SJCRH30 (cell line): Measurements from ENCODE around the gene AMOTL2. TPM values are rescaled to one million over a fixed set of nuclear protein-coding genes. Genes with fewer than 3 reads are reported as not detected.

Source experiments
- DNase-seq, 2 experiments: peaks; one replicate each; pipeline ENCODE4 v3.0.0-alpha.2; 2015 to 2020
- H3K27ac ChIP-seq: fragments of 250-450 bp; sonication (Bioruptor Pico); 2 replicates; pipeline ENCODE4 v1.5.1; 2020; ENCODE audit warnings: mild to moderate bottlenecking, moderate library complexity
- H3K27me3 ChIP-seq: fragments of 250-450 bp; sonication (Bioruptor Pico); 2 replicates; pipeline ENCODE4 v1.5.1; 2020; ENCODE audit warnings: mild to moderate bottlenecking, moderate library complexity
- H3K36me3 ChIP-seq: fragments of 250-450 bp; sonication (Bioruptor Pico); 2 replicates; pipeline ENCODE4 v1.5.1; 2020; ENCODE audit warnings: mild to moderate bottlenecking, moderate library complexity
- H3K4me1 ChIP-seq: fragments of 250-450 bp; sonication (Bioruptor Pico); 2 replicates; pipeline ENCODE4 v1.5.1; 2020; ENCODE audit warnings: mild to moderate bottlenecking, moderate library complexity
- H3K4me3 ChIP-seq: fragments of 250-450 bp; sonication (Bioruptor Pico); 2 replicates; pipeline ENCODE4 v1.5.1; 2020; ENCODE audit warnings: mild to moderate bottlenecking, moderate library complexity
- H3K9me3 ChIP-seq: fragments of 250-450 bp; sonication (Bioruptor Pico); replicated peaks from 2 replicates; pipeline ENCODE4 v1.5.1; 2020; ENCODE audit warnings: mild to moderate bottlenecking, moderate library complexity
- total RNA-seq: library from RNA; depleted of rRNA; stranded (reverse); fragments of >200 nt; shearing (Covaris generic); gene quantifications from 2 replicates; pipeline ENCODE4 v1.2.3, GENCODE V29; 2014

Gene AMOTL2
- total RNA-seq, 1 experiment from 2014 or later, result 18.8 TPM

GRCh38 chr3:134366221-134366927 is 7.9 kb downstream of the AMOTL2 start:
- H3K27me3 ChIP-seq, result no peaks in the 10 kb centered on the region
- H3K27ac ChIP-seq, result no peak overlapping the region
- no peak overlapping the region for H3K4me3 ChIP-seq
- H3K9me3 ChIP-seq, result no peaks in the 10 kb centered on the region
- DNase-seq, result no peak
- peaks cover 41% of the 10 kb centered on the region for H3K4me1 ChIP-seq
- H3K36me3 ChIP-seq, result peaks cover 89% of the 10 kb centered on the region

- no peak overlapping the region for H3K4me3 ChIP-seq
- H3K4me1 ChIP-seq, result peaks cover 43% of the 10 kb centered on the region
- H3K27me3 ChIP-seq, result no peaks in the 10 kb centered on the region
- no peak overlapping the region for H3K27ac ChIP-seq
- peaks cover 89% of the 10 kb centered on the region for H3K36me3 ChIP-seq
- no peaks in the 10 kb centered on the region for H3K9me3 ChIP-seq
- no peak for DNase-seq
Observed at GRCh38 chr3:134365766-134366065, 8.5 kb downstream of the AMOTL2 start.

- DNase-seq, result no peak
- peaks cover 89% of the 10 kb centered on the region for H3K36me3 ChIP-seq
- no peaks in the 10 kb centered on the region for H3K27me3 ChIP-seq
- H3K4me1 ChIP-seq, result peaks cover 47% of the 10 kb centered on the region
- H3K4me3 ChIP-seq, result no peak overlapping the region
- H3K27ac ChIP-seq, result no peak overlapping the region; the same call in 1 of the 2 replicates
- H3K9me3 ChIP-seq, result no peaks in the 10 kb centered on the region
Observed at GRCh38 chr3:134364936-134365765, 9.1 kb downstream of the AMOTL2 start.

GRCh38 chr3:134364061-134364935 is 9.9 kb downstream of the AMOTL2 start:
- no peaks in the 10 kb centered on the region for H3K9me3 ChIP-seq
- H3K27me3 ChIP-seq, result no peaks in the 10 kb centered on the region
- H3K27ac ChIP-seq, result peak overlapping the region; percentile 81
- peak overlapping the region; percentile 25 for H3K4me3 ChIP-seq
- peaks cover 88% of the 10 kb centered on the region for H3K36me3 ChIP-seq
- DNase-seq, result peak; percentile 93 to 95
- H3K4me1 ChIP-seq, result peaks cover 55% of the 10 kb centered on the region

- H3K36me3 ChIP-seq, result peaks cover 85% of the 10 kb centered on the region
- H3K4me3 ChIP-seq, result no peak overlapping the region
- H3K27ac ChIP-seq, result peak overlapping the region; percentile 81
- peak in 1 of 2 experiments; percentile 21 for DNase-seq
- no peaks in the 10 kb centered on the region for H3K27me3 ChIP-seq
- no peaks in the 10 kb centered on the region for H3K9me3 ChIP-seq
- peaks cover 65% of the 10 kb centered on the region for H3K4me1 ChIP-seq
Observed at GRCh38 chr3:134363381-134363755, 10.9 kb downstream of the AMOTL2 start.

DNA sequence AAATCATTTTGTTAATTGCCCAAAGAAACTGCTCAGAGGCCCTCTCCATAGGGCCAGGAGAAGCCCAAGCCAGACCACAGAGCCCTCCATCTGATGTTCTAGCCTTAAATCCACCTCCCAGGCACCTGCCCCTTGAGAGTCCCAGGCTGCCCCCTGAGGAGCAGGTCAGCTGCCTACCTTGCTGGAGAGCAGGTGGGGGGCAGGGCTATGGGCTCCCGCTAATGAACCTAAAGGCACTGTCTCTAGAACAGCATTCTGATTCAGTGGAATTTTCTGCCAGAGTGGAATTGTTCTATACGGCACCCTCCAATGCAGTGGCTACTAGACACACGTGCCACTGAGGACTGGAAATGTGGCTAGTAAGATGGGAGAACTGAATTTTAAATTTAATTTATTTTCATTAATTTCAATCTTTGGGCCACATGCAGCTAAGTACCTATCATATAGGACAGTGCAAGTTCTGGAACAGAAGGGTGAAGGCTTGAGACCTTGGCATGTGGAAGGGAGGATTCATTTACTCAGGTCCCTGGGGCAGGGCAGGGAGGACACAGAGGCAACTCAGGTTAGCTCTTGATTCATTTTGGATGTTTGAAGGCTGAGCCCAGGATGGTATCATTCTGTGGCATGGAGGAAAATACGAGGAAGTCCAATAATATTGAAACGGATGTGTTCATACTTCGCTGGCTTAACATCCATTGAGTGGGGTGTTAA is 11.4 kb downstream of the AMOTL2 start:
- Histone ChIP-seq H3K9me3 (no peaks in the 10 kb centered on the region), H3K27me3 (no peaks in the 10 kb centered on the region), H3K4me3 (no peak overlapping the region), H3K27ac (no peak overlapping the region), H3K36me3 (peaks cover 80% of the 10 kb centered on the region), H3K4me1 (peaks cover 68% of the 10 kb centered on the region)
- no peak for DNase-seq

DNA sequence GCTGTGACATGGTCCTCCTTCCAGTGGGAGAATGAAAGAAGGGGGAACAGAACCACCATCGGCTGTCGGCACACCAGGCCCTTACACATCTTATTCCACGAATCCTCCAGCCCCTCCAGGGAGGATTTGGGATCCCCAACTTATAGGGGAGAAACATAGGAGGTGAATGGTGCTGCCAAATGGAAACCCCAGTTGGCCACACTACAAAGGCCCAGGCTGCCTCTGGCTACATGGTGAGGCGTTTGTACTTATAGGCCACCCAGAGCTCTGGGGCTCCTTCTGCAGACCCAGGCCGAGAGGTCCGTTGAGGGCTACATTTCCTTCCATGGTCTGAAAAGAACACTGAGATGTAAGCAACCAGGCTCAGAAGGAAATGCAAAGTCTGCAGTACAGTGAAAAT is 12.0 kb downstream of the AMOTL2 start:
- no peak overlapping the region for H3K27ac ChIP-seq
- no peaks in the 10 kb centered on the region for H3K9me3 ChIP-seq
- H3K4me1 ChIP-seq, result peaks cover 71% of the 10 kb centered on the region
- H3K36me3 ChIP-seq, result peaks cover 80% of the 10 kb centered on the region
- no peak overlapping the region for H3K4me3 ChIP-seq
- DNase-seq, result no peak
- no peaks in the 10 kb centered on the region for H3K27me3 ChIP-seq

DNA sequence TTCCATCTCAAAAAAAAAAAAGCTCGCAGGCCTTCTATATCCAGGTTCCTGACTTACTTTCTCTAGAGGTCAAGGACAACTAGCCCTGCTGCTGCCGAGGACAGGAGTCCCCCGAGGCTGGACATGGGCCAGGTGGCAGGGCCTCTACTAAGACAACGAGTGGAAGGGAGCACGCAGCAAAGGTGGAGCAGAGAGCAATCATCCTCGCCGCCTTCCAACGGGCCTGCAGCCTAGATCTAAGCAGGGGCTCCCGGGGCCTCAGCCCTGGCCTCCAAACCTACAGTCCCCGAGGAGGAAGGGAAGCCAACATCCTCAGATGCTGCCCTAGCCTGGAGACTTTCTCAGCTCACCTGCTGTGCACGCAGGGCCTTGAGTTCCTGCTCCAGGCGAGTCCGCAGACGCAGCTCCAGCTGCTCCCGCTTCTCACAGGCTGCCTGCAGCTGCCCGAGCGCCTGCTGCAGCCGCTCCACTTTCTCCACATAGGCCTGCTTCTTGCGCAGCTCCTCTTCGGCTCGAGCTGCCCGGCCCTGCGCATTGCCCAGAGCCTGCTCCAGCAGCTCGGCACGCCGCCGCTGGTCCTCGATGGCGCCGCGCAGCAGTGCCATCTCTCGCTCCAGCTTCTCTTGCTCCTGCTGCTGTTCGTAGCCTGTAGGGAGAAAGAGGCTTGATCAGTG is 12.9 kb downstream of the AMOTL2 start:
- Histone ChIP-seq H3K36me3 (peaks cover 83% of the 10 kb centered on the region), H3K27me3 (no peaks in the 10 kb centered on the region), H3K4me3 (no peak overlapping the region), H3K27ac (peak overlapping the region; percentile 32), H3K4me1 (peaks cover 76% of the 10 kb centered on the region), H3K9me3 (no peaks in the 10 kb centered on the region)
- peak; percentile 60 to 63 for DNase-seq

DNA sequence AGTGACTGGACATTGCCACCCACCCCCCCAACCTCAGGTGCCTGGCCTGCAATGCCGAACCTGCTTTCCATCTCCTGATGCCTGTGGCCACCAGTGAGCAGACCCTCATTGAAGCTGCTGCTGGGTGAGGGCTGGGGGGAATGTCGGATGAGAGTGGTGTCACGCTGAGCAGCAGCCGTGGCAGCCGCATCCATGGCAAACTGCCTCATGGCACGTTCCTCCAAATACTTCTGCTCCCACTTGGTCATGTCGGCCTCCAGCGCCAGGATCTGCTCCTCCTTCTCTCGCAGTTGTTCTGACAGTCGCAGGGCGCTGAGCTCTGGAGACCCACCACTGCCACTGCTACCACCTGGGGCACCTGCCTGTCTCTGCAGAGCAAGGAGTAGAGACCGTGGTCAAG is 14.2 kb downstream of the AMOTL2 start:
- Histone ChIP-seq H3K4me1 (peaks cover 74% of the 10 kb centered on the region), H3K27me3 (no peaks in the 10 kb centered on the region), H3K4me3 (no peak overlapping the region), H3K9me3 (no peaks in the 10 kb centered on the region), H3K27ac (no peak overlapping the region), H3K36me3 (peaks cover 83% of the 10 kb centered on the region)
- DNase-seq, result no peak

DNA sequence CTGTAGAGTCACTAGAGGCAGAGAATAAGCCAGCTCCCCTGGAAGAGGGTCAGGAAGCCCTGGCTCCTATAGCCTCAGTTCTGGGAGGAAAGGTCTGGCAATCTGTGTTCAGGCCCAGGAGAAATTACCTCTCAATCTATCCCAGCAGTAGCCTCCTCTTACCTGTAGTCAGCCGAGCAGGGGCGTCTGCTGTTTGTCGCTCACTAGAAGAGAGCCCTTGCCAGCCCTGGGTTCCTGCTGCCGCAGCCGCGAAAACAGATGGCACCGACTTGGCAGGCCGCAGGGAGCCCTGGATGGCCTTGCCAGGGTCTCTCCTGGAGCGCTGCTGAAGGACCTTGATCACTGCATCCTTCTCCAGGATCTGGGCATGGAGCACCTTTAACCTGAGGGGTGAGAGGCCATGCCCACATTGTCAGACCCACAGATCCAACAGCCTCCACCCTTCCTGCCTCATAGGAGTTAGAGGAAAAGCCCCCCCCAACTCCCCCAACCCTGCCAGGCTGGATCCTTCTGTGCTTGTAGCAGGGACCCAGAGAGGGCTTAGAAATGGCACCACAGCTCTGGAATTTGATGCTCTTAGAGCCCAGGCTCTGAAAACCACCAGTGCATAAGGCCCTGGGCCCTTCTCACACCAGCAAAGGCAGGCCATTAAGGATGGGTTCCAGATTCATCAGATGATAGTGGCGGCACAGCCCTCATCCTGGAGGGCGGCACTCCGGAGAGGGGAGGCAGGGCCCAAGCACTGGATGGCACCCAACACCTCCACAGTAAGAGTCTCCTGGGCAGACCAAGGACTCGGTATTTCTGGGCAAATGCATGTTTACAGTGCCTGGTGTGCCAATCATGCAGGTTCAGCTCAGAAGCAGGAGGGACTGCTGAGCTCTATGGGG is 14.9 kb downstream of the AMOTL2 start:
- no peak overlapping the region for H3K27ac ChIP-seq

GRCh38 chr3:134357914-134358811 is 16.1 kb downstream of the AMOTL2 start:
- DNase-seq, result peak; percentile 90 to 95
- no peak overlapping the region for H3K4me3 ChIP-seq

More for the DNA sequence above, 14.9 kb downstream of the AMOTL2 start:
- Histone ChIP-seq H3K36me3 (peaks cover 84% of the 10 kb centered on the region), H3K4me1 (peaks cover 67% of the 10 kb centered on the region), H3K9me3 (no peaks in the 10 kb centered on the region), H3K4me3 (no peak overlapping the region), H3K27me3 (no peaks in the 10 kb centered on the region)
- DNase-seq, result no peak

DNA sequence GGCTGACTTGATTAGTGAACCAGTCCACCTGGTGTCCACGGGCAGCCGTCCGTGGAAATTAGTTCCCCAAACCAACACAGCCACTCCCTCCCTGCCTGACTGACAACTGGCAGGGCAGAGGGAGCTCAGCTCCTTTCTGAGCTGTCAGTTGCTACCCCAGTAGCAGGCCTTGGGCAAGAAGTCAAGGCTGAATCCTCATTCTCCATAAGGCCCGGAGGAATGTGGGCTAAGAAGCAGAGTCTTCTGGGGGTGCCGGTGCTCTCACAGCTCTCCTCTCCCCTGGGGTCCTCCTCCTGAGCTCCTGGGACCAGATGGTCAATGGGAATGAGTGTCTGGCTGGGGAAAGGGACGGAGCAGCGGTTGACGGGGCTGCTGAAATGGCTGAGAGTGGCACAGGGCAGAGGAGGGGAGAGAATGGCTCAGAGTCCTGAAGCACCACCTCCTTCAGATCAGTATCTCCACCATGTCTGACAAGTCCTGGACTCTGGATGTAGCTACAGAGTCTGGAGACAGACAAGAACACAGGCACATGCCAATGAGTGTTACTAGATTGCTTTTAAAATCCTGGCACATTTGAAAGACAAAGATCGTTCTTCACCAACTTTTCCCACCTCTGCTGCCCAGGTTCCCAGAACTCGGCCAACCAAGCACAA is 16.9 kb downstream of the AMOTL2 start:
- H3K36me3 ChIP-seq, result peaks cover 69% of the 10 kb centered on the region
- no peak for DNase-seq
- H3K9me3 ChIP-seq, result no peaks in the 10 kb centered on the region
- H3K4me3 ChIP-seq, result no peak overlapping the region
- no peaks in the 10 kb centered on the region for H3K27me3 ChIP-seq
- peaks cover 54% of the 10 kb centered on the region for H3K4me1 ChIP-seq
- H3K27ac ChIP-seq, result peak overlapping the region; percentile 36

More at GRCh38 chr3:134357914-134358811, 16.1 kb downstream of the AMOTL2 start:
- Histone ChIP-seq H3K4me1 (peaks cover 59% of the 10 kb centered on the region), H3K36me3 (peaks cover 77% of the 10 kb centered on the region), H3K27me3 (no peaks in the 10 kb centered on the region), H3K9me3 (no peaks in the 10 kb centered on the region), H3K27ac (peak overlapping the region; percentile 36)
